Measurements from ENCODE around the gene AOC2. TPM values are rescaled to one million over a fixed set of nuclear protein-coding genes. Genes with fewer than 3 reads are reported as not detected.

AOC2 gene
- total and polyA plus RNA-seq, 2 of the 13 experiments (the other 11 are each of a cell fraction or from before 2014, with no cell fraction given): 1.2 to 3.3 TPM

GRCh38 chr17:42866216-42866615 is 21.8 kb downstream of the AOC2 start (continued):
- TF ChIP-seq, protein P1, sequence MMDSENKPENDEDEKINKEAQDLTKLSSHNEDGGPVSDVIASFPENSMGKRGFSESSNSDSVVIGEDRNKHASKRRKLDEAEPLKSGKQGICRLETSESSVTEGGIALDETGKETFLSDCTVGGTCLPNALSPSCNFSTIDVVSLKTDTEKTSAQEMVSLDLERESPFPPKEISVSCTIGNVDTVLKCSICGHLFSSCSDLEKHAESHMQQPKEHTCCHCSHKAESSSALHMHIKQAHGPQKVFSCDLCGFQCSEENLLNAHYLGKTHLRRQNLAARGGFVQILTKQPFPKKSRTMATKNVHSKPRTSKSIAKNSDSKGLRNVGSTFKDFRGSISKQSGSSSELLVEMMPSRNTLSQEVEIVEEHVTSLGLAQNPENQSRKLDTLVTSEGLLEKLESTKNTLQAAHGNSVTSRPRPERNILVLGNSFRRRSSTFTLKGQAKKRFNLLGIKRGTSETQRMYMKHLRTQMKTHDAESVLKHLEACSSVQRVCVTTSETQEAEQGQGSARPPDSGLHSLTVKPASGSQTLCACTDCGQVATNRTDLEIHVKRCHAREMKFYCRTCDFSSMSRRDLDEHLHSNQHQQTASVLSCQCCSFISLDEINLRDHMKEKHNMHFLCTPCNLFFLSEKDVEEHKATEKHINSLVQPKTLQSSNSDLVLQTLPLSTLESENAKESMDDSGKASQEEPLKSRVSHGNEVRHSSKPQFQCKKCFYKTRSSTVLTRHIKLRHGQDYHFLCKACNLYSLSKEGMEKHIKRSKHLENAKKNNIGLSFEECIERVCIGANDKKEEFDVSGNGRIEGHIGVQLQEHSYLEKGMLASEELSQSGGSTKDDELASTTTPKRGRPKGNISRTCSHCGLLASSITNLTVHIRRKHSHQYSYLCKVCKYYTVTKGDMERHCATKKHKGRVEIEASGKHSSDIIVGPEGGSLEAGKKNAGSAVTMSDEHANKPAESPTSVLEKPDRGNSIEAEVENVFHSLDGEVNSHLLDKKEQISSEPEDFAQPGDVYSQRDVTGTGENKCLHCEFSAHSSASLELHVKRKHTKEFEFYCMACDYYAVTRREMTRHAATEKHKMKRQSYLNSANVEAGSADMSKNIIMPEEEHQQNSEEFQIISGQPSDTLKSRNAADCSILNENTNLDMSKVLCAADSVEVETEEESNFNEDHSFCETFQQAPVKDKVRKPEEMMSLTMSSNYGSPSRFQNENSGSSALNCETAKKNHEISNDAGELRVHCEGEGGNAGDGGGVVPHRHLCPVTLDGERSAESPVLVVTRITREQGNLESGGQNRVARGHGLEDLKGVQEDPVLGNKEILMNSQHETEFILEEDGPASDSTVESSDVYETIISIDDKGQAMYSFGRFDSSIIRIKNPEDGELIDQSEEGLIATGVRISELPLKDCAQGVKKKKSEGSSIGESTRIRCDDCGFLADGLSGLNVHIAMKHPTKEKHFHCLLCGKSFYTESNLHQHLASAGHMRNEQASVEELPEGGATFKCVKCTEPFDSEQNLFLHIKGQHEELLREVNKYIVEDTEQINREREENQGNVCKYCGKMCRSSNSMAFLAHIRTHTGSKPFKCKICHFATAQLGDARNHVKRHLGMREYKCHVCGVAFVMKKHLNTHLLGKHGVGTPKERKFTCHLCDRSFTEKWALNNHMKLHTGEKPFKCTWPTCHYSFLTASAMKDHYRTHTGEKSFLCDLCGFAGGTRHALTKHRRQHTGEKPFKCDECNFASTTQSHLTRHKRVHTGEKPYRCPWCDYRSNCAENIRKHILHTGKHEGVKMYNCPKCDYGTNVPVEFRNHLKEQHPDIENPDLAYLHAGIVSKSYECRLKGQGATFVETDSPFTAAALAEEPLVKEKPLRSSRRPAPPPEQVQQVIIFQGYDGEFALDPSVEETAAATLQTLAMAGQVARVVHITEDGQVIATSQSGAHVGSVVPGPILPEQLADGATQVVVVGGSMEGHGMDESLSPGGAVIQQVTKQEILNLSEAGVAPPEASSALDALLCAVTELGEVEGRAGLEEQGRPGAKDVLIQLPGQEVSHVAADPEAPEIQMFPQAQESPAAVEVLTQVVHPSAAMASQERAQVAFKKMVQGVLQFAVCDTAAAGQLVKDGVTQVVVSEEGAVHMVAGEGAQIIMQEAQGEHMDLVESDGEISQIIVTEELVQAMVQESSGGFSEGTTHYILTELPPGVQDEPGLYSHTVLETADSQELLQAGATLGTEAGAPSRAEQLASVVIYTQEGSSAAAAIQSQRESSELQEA (CRISPR knock-in tag; IDR thresholded peaks at IDR 0.05; ENCODE audit: not compliant biosample characterization): peak; percentile 33
- TF ChIP-seq, protein P2, sequence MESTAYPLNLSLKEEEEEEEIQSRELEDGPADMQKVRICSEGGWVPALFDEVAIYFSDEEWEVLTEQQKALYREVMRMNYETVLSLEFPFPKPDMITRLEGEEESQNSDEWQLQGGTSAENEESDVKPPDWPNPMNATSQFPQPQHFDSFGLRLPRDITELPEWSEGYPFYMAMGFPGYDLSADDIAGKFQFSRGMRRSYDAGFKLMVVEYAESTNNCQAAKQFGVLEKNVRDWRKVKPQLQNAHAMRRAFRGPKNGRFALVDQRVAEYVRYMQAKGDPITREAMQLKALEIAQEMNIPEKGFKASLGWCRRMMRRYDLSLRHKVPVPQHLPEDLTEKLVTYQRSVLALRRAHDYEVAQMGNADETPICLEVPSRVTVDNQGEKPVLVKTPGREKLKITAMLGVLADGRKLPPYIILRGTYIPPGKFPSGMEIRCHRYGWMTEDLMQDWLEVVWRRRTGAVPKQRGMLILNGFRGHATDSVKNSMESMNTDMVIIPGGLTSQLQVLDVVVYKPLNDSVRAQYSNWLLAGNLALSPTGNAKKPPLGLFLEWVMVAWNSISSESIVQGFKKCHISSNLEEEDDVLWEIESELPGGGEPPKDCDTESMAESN (CRISPR knock-in tag; conservative IDR thresholded peaks at IDR 0.05): 0 out of 2 replicates have a peak, but pooled peaks have one; percentile 2
- TF ChIP-seq ZNF18 (CRISPR knock-in tag; IDR thresholded peaks at IDR 0.05; ENCODE audit: insufficient replicate concordance) (no peak), ZNF562 (CRISPR knock-in tag; IDR thresholded peaks at IDR 0.05; ENCODE audit: borderline replicate concordance) (no peak), BCL3 (CRISPR knock-in tag; IDR thresholded peaks at IDR 0.05) (no peak), NCOA2 (CRISPR knock-in tag; IDR thresholded peaks at IDR 0.05) (no peak), ZKSCAN8 (CRISPR knock-in tag; IDR thresholded peaks at IDR 0.05; ENCODE audit: borderline replicate concordance) (no peak), GLI4 (CRISPR knock-in tag; IDR thresholded peaks at IDR 0.05; ENCODE audit: borderline replicate concordance) (peak; percentile 86; the same call in 1 of the 2 replicates), ZNF724P (CRISPR knock-in tag; IDR thresholded peaks at IDR 0.05; ENCODE audit: borderline replicate concordance) (no peak), ZNF747 (CRISPR knock-in tag; IDR thresholded peaks at IDR 0.05; ENCODE audit: borderline replicate concordance) (0 out of 2 replicates have a peak, but pooled peaks have one; percentile 10), ZNF777 (CRISPR knock-in tag; IDR thresholded peaks at IDR 0.05) (no peak), HOXA9 (CRISPR knock-in tag; IDR thresholded peaks at IDR 0.05; ENCODE audit: borderline replicate concordance) (no peak)

All from HepG2 (cell line).